ENCODE measurements around the gene ASIP. TPM values are rescaled to one million over a fixed set of nuclear protein-coding genes. Genes with fewer than 3 reads are reported as not detected.

The ASIP gene
- total and polyA plus RNA-seq, 4 donors: 0.39 to 0.62 TPM; not detected in 2

GRCh38 chr20:34260208-34260942, 19.2 kb downstream of the ASIP start:
- 93% methylated on average over 5 of the region's 5 CpGs for WGBS
- Histone ChIP-seq H3K27ac (ENCODE audit: low read depth in 1 of 2, low read length in 2 of 2) (no peak overlapping the region), H3K4me3 (ENCODE audit: low read depth in 1 of 3, low read length in 3 of 3) (no peak overlapping the region), H3K9ac (ENCODE audit: low read depth in 1 of 2, low read length in 2 of 2) (no peak overlapping the region), H3K9me3 (ENCODE audit: control insufficient read depth in 4 of 4, low read length in 3 of 4) (no peaks in the 10 kb centered on the region), H3K36me3 (ENCODE audit: control insufficient read depth in 4 of 4, insufficient read depth in 3 of 4, low read depth in 1 of 4, low read length in 3 of 4) (no peaks in the 10 kb centered on the region), H3K4me1 (ENCODE audit: control insufficient read depth in 4 of 4, insufficient read depth in 4 of 4, low read length in 3 of 4) (peaks cover 3 to 10% (median 7%) of the 10 kb centered on the region in 4 donors), H3K27me3 (ENCODE audit: control insufficient read depth in 4 of 4, insufficient read depth in 4 of 4, low read length in 3 of 4) (no peaks in the 10 kb centered on the region)
- TF ChIP-seq TAF1 (conservative IDR thresholded peaks at IDR 0.05): no peak
- no peak for TF ChIP-seq EGR1 (IDR thresholded peaks at IDR 0.05; ENCODE audit: low read depth in 2 of 2)
- TF ChIP-seq JUND (IDR thresholded peaks at IDR 0.05): no peak
- no peak for TF ChIP-seq SP1 (IDR thresholded peaks at IDR 0.05)
- no peak for TF ChIP-seq RAD21 (IDR thresholded peaks at IDR 0.05)
- TF ChIP-seq, protein P1, sequence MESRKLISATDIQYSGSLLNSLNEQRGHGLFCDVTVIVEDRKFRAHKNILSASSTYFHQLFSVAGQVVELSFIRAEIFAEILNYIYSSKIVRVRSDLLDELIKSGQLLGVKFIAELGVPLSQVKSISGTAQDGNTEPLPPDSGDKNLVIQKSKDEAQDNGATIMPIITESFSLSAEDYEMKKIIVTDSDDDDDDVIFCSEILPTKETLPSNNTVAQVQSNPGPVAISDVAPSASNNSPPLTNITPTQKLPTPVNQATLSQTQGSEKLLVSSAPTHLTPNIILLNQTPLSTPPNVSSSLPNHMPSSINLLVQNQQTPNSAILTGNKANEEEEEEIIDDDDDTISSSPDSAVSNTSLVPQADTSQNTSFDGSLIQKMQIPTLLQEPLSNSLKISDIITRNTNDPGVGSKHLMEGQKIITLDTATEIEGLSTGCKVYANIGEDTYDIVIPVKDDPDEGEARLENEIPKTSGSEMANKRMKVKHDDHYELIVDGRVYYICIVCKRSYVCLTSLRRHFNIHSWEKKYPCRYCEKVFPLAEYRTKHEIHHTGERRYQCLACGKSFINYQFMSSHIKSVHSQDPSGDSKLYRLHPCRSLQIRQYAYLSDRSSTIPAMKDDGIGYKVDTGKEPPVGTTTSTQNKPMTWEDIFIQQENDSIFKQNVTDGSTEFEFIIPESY (IDR thresholded peaks at IDR 0.05): no peak
- TF ChIP-seq, protein P2, sequence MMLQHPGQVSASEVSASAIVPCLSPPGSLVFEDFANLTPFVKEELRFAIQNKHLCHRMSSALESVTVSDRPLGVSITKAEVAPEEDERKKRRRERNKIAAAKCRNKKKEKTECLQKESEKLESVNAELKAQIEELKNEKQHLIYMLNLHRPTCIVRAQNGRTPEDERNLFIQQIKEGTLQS (IDR thresholded peaks at IDR 0.05): no peak
- TF ChIP-seq FOXA2 (IDR thresholded peaks at IDR 0.05): no peak
- TF ChIP-seq RXRA (IDR thresholded peaks at IDR 0.05): no peak
- TF ChIP-seq HNF4G (IDR thresholded peaks at IDR 0.05): no peak
- TF ChIP-seq GABPA (IDR thresholded peaks at IDR 0.05 in 1 of 2, conservative IDR thresholded peaks at IDR 0.05 in 1 of 2): no peak
- TF ChIP-seq NR2F2 (IDR thresholded peaks at IDR 0.05): no peak
- TF ChIP-seq, protein P3, sequence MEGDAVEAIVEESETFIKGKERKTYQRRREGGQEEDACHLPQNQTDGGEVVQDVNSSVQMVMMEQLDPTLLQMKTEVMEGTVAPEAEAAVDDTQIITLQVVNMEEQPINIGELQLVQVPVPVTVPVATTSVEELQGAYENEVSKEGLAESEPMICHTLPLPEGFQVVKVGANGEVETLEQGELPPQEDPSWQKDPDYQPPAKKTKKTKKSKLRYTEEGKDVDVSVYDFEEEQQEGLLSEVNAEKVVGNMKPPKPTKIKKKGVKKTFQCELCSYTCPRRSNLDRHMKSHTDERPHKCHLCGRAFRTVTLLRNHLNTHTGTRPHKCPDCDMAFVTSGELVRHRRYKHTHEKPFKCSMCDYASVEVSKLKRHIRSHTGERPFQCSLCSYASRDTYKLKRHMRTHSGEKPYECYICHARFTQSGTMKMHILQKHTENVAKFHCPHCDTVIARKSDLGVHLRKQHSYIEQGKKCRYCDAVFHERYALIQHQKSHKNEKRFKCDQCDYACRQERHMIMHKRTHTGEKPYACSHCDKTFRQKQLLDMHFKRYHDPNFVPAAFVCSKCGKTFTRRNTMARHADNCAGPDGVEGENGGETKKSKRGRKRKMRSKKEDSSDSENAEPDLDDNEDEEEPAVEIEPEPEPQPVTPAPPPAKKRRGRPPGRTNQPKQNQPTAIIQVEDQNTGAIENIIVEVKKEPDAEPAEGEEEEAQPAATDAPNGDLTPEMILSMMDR (IDR thresholded peaks at IDR 0.05; ENCODE audit: low read depth, low read length, missing input control): no peak
- TF ChIP-seq REST (IDR thresholded peaks at IDR 0.05): no peak
- no peak for TF ChIP-seq FOXA1 (IDR thresholded peaks at IDR 0.05)
- TF ChIP-seq, protein P4, sequence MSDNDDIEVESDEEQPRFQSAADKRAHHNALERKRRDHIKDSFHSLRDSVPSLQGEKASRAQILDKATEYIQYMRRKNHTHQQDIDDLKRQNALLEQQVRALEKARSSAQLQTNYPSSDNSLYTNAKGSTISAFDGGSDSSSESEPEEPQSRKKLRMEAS (IDR thresholded peaks at IDR 0.05): no peak
- TF ChIP-seq YY1 (IDR thresholded peaks at IDR 0.05): no peak
- TF ChIP-seq HNF4A (conservative IDR thresholded peaks at IDR 0.05): no peak
- no peak for DNase-seq (ENCODE audit: low spot score)
